C4-2B (cell line): ENCODE results near the gene GATAD2B.

Experiments used
- ZFX ChIP-seq: fragments of 450-650 bp; IDR thresholded peaks from 2 replicates; pipeline ENCODE4 v1.6.1; 2017
- TF ChIP-seq, protein P1 (sequence below): fragments of 450-650 bp; conservative IDR thresholded peaks from 2 replicates; pipeline ENCODE4 v1.5.1; 2017; ENCODE audit warnings: mild to moderate bottlenecking

- TF ChIP-seq, protein P1, sequence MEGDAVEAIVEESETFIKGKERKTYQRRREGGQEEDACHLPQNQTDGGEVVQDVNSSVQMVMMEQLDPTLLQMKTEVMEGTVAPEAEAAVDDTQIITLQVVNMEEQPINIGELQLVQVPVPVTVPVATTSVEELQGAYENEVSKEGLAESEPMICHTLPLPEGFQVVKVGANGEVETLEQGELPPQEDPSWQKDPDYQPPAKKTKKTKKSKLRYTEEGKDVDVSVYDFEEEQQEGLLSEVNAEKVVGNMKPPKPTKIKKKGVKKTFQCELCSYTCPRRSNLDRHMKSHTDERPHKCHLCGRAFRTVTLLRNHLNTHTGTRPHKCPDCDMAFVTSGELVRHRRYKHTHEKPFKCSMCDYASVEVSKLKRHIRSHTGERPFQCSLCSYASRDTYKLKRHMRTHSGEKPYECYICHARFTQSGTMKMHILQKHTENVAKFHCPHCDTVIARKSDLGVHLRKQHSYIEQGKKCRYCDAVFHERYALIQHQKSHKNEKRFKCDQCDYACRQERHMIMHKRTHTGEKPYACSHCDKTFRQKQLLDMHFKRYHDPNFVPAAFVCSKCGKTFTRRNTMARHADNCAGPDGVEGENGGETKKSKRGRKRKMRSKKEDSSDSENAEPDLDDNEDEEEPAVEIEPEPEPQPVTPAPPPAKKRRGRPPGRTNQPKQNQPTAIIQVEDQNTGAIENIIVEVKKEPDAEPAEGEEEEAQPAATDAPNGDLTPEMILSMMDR: no peak; the same call in 1 of the 2 replicates
- peak; percentile 70 for TF ChIP-seq ZFX
Observed at GRCh38 chr1:153922076-153922971, 448 bp downstream of the GATAD2B start.
